ENCODE measurements around the gene MAU2.

- TF ChIP-seq GATA2 (IDR thresholded peaks at IDR 0.05; ENCODE audit: low read depth, low read length) (no peak), GATA3 (IDR thresholded peaks at IDR 0.05; ENCODE audit: low read depth, low read length) (no peak)
These were observed 28.7 kb downstream of the MAU2 start for GRCh38 chr19:19349365-19349764.
